HG03064 (cell line): ENCODE data around the gene JPH2.

Experiments
- ATAC-seq: cut with Tn5 transposase; IDR thresholded peaks from one replicate; pipeline ENCODE4 v1.9.1; 2021; ENCODE audit warnings: low read depth; ENCODE audit not compliant: unreplicated experiment

JPH2 gene

GRCh38 chr20:44065401-44066340, 121.3 kb downstream of the JPH2 start:
- no peak for ATAC-seq

- ATAC-seq: no peak
Measured at GRCh38 chr20:44064501-44065400, 122.2 kb downstream of the JPH2 start.
